ENCODE measurements around the gene TRIM43. TPM values are rescaled to one million over a fixed set of nuclear protein-coding genes. Genes with fewer than 3 reads are reported as not detected.

The TRIM43 gene
- total RNA-seq (2022; extraction: Qiagen RNA extraction) = not detected in 5 replicates

DNA sequence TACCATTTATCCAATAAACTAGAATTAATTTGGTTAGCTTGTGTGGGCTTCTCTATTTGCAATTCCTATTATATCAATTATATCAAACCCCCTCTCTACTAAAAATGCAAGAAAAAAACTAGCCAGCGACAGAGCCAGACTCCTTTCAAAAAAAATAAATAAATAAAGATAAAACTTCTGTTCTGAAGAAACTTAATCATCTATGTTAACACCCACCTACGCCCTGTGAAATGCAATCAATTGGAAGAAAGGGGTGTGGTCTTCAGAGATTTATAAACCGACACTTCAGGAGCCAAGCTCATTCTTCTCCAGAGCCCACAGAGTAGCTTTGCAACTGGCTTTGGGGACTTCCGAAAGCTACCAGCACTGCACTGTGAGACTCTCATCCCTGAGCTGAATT, at the start of gene TRIM43:
Gene TRIM43 (plus strand): TSS at position 301 of the 400 bp plus-strand sequence. CDS start 2,023 bp downstream, outside the sequence.

Other genes with a start within 250 kb of the TRIM43 start
- gene FAHD2A, start 189.3 kb upstream of the TRIM43 start, total RNA-seq (2022; extraction: Qiagen RNA extraction) = 27.8 to 33.1 TPM (median 29.3 TPM) in 5 replicates
- gene TRIM43B, start 107.2 kb upstream of the TRIM43 start, total RNA-seq (2022; extraction: Qiagen RNA extraction) = 0.13 to 0.17 TPM (median 0.15 TPM) in 3 of 5 replicates, not detected in the others